HT1080 (cell line): ENCODE data around the gene TBC1D9. TPM values are rescaled to one million over a fixed set of nuclear protein-coding genes. Genes with fewer than 3 reads are reported as not detected.
A peak's percentile ranks its signal among the peaks of the same experiment; 100 is the strongest.
"Not testable (repeated sequence)": the region's sequence is repeated elsewhere in the genome, so short reads cannot be mapped to it uniquely, and the experiment has no call there.

Source experiments
- DNase-seq: peaks from one replicate; pipeline ENCODE4 v3.0.0-alpha.2; 2015; ENCODE audit warnings: low read depth
- total RNA-seq: library from RNA; depleted of rRNA; stranded (reverse); fragments of >200 nt; shearing (Covaris generic); gene quantifications from 2 replicates; pipeline ENCODE4 v1.2.3, GENCODE V29; 2014

Gene TBC1D9
- total RNA-seq, 1 experiment from 2014 or later = 28.2 TPM

GRCh38 chr4:140754918-140755773 is 1.0 kb downstream of the TBC1D9 start:
- peak; percentile 26 for DNase-seq

- no peak for DNase-seq
Measured at GRCh38 chr4:140753329-140753728, 2.9 kb downstream of the TBC1D9 start.

- DNase-seq = no peak
Measured at GRCh38 chr4:140752291-140753068, 3.7 kb downstream of the TBC1D9 start.

- DNase-seq = no peak
Measured at GRCh38 chr4:140750470-140750869, 5.7 kb downstream of the TBC1D9 start.

- no peak for DNase-seq
Measured at GRCh38 chr4:140748171-140748570, 8.0 kb downstream of the TBC1D9 start.

GRCh38 chr4:140746546-140746945 is 9.6 kb downstream of the TBC1D9 start:
- not testable (repeated sequence) for DNase-seq

- DNase-seq = no peak
Measured at GRCh38 chr4:140744421-140744820, 11.8 kb downstream of the TBC1D9 start.

- peak; percentile 68 for DNase-seq
Measured at GRCh38 chr4:140743194-140743931, 12.8 kb downstream of the TBC1D9 start.

GRCh38 chr4:140742838-140743193 is 13.4 kb downstream of the TBC1D9 start:
- DNase-seq = no peak

- no peak for DNase-seq
Measured at GRCh38 chr4:140740906-140741670, 15.1 kb downstream of the TBC1D9 start.

GRCh38 chr4:140740422-140740821 is 15.8 kb downstream of the TBC1D9 start:
- no peak for DNase-seq

- no peak for DNase-seq
Measured at GRCh38 chr4:140739971-140740370, 16.2 kb downstream of the TBC1D9 start.

GRCh38 chr4:140738139-140738538 is 18.0 kb downstream of the TBC1D9 start:
- no peak for DNase-seq

- no peak for DNase-seq
Measured at GRCh38 chr4:140736669-140737343, 19.4 kb downstream of the TBC1D9 start.

GRCh38 chr4:140735779-140736391 is 20.3 kb downstream of the TBC1D9 start:
- DNase-seq = no peak

GRCh38 chr4:140735317-140735716 is 20.9 kb downstream of the TBC1D9 start:
- DNase-seq = no peak

- DNase-seq = no peak
Measured at GRCh38 chr4:140732780-140733179, 23.4 kb downstream of the TBC1D9 start.

GRCh38 chr4:140729344-140730049 is 26.7 kb downstream of the TBC1D9 start:
- no peak for DNase-seq

- DNase-seq = peak; percentile 49
Measured at GRCh38 chr4:140726776-140727500, 29.2 kb downstream of the TBC1D9 start.
